Stimulated activated CD8-positive, alpha-beta memory T cell treated with anti-CD3 and anti-CD28 coated beads, Interleukin-2, amount 100 ng/mL, for 48 hours (primary cell): ENCODE data around the gene ASMTL.
"Not testable (repeated sequence)": the region's sequence is repeated elsewhere in the genome, so short reads cannot be mapped to it uniquely, and the experiment has no call there.

Source experiments
- DNase-seq, 2 donors: peaks; one replicate each; pipeline ENCODE4 v3.0.0-alpha.2; 2020; ENCODE audit warnings: low read depth in 2 of 2

The ASMTL gene, protein sequence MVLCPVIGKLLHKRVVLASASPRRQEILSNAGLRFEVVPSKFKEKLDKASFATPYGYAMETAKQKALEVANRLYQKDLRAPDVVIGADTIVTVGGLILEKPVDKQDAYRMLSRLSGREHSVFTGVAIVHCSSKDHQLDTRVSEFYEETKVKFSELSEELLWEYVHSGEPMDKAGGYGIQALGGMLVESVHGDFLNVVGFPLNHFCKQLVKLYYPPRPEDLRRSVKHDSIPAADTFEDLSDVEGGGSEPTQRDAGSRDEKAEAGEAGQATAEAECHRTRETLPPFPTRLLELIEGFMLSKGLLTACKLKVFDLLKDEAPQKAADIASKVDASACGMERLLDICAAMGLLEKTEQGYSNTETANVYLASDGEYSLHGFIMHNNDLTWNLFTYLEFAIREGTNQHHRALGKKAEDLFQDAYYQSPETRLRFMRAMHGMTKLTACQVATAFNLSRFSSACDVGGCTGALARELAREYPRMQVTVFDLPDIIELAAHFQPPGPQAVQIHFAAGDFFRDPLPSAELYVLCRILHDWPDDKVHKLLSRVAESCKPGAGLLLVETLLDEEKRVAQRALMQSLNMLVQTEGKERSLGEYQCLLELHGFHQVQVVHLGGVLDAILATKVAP

DNA sequence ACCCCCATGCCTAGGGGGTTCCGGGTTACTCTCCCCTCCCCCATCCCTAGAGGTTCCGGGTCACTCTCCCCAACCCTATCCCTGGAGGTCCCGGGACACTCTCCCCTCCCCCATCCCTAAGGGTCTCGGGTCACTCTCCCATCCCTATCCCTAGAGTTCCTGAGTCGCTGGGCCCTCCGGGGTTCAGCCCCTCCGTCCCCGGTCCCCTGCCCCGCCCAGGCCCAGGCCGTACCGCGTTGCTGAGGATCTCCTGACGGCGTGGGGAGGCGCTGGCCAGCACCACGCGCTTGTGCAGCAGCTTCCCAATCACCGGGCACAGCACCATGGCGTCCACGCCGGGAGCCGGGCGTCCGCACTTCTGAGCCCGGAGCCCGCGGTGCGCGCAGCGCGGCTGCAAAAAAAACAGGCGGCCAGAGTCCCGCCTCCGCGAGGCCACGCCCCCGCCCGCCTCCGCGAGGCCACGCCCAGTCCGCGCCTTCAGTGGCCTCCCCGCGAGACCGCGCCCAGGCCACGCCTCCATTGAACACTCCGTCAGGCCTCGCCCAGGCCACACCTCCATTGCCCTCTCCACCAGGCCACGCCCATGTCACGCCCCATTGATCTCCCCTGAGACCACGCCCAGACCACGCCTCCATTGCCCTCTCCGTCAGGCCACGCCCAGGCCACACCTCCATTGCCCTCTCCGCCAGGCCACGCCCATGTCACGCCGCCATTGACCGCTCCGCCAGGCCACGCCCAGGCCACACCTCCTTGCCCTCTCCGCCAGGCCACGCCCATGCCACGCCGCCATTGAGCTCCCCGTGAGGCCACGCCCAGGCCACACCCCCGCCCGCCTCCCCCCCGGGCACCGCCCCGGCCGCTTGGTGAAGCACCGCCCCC, at the start of gene ASMTL:
ASMTL (minus strand) TSS at position 394 of the 879 bp plus-strand sequence; CDS start at position 325, 69 bp downstream.
- DNase-seq = peak; percentile 99 to 100

DNA sequence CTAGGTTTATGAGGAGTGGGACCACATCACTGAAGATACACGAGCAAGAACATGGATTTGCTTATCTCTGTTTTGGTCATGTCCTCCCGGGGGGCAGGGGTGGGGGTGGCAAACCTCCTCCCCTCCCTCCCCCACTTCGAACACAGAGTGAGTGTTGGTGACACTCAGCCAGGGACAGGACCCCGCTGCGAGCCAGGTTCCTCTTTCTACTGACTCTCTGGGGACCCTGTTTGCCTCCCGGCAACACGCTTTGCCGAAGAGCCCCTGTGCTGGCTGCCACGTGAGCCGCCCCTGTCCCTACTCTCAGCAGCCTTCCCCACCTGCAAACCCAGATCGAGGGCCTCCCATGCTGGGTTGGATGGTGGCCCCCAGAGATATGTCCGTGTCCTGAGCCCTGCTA, 49.5 kb upstream of the ASMTL start:
- DNase-seq = no peak

DNA sequence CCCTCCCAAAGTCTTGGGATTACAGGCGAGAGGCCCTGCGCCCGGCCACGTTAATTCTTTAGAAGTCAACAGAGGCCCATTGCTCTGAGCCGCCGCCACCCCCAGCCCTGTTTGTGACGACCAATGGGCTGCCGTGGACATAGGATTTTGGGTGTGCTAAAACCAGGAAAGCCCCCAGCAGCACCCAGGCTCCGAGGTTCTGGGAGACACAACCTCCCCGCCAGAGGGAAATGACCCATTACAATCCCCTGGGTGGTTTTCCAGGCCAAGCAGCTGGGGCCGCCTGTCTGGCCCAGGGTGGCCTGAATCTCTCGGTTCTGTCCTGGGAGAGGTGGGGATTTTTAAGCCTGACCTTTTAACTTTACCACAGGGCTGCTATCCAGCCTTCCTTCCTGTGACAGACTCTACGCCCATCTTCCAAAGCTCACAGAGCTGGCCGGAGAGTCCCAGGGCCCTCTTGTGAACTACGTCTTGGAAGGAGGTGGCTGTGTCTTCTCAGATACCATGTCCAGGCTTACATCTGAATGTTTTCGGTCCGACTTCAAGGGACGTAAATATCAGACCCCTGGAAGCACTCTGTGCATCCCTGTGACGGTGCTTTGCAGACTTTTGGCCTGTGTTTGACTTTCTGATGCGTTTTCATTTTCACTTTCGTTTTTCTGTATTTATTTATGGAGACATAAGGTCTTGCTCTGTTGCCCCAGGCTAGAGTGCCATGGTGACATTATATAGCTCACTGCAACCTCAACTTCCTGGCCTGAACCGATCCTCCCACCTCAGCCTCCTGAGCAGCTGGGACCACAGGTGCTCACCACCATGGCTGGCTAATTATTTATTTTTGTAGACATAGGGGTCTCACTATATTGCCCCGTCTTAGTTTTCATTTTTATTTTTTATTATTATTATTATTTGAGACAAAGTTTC, 48.3 kb upstream of the ASMTL start:
- no peak for DNase-seq

DNA sequence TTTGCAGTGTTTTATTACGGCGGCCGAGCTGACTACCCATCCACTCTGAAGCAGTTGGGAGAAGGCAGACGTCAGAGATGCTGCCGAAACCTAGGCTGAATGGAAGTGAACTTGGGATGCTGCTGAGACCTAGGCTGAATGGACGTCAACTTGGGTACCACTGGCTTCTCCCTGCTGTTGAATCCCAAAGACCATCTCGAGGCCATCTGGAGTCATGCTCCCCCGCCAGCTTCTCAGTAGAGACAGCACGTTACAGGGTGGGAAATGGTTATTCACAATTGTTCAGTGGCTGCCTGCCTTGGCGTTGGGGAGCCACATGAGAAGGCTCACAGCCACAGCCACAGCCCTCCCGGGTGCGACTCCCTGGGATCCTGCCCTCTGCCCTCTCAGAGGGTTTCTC, 43.4 kb upstream of the ASMTL start:
- DNase-seq = no peak

DNA sequence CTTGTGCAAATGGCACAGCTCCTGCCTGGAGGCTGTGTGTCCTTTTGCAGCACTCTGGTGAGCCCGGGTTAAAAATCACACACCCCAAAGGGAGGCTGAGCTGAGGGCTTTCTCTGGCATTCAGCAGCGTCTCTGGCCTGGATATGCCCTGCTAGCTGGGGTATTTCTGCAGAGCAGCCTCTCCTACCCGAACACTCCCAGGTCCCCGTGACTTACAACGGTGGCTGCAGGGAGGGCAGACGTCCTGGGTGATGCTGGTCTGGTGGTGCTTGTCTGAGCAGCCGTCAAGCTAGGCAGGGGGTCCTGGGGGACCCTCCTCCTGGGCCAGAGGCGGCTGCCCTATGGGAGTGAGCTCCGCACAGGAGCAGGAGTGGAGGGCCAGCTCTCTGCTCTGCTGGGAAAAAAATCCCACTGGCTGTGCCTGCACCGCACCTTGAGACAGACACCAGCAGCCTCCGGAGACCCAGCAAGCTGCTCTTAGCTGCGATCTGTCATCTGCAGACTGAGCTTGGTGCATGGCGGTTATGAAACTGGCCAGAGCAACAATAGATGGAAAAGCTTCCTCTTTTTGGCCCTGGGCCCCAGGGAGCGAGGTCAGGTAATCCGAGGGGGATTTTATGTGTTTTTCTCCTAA, 41.3 kb upstream of the ASMTL start:
- DNase-seq = no peak

DNA sequence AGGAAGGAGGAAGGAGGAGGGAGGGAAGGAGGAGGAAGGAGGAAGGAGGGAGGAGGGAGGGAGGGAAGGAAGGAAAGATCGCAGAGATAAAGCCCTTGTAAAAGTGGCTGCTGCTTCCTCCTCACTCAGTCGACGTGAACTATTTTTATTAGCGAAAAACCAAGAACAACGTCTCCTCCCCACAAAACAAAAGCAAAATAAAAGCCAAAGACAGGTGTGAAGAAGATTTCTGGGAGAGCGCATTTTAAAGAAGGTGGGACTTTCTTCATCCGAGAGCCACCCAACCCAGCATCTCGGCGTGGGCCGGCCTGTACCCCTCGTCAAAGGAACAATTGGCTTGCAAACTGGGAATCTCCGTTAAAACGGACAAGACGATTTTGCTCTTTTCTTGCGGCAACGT, 40.7 kb upstream of the ASMTL start:
- DNase-seq = no peak

DNA sequence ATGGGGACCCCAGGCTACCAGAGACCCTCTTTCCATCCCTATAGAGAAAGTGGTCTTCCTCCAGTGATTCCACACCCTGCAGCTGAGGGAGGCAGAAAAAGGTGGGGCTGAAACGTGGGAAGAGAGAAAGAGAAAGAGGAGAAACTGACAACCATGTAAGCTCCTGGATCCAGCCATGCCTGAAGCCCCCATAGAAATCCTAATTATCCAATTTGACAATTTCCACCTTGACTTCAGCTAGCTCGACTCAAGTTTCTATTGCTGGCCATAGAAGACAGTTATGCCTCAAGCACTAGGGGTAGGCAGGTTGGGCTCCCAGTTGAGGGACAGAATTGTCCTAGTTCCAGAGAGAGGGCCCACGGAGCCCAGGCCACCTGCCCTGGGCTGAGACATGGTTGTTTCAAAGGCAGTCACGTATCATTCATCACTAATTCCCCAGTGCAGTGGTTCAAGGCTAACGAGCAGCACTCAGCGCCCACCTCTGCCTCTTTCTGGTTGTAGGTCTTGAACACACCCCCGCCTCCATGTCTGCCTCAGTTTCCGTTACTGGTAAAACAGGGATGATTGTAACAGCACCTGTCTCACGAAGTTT, 39.8 kb upstream of the ASMTL start:
- DNase-seq = no peak

DNA sequence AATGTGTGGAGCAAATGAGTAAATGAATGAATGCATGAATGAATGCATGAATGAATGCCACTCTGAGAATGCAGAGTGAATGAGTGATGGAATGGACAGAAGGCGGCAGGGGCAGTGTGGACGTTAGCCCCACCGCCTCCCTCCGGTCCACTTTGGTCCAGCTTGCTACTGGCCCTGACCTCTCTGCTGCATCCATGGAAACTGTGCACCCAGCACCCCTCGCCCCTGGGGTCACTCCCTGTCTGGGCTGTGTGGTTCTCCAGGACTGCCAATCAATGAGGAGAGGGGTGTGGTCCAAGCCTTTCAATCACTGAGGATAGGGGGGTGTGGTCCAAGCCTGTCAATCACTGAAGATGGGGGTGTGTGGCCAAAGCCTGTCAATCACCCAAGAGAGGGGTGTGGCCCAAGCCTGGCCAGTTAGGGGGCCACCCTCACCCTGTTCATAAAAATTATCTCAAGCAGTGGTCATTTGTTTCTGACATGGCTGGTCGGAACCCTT, 39.2 kb upstream of the ASMTL start:
- DNase-seq = peak in 1 of 2 donors; percentile 63

DNA sequence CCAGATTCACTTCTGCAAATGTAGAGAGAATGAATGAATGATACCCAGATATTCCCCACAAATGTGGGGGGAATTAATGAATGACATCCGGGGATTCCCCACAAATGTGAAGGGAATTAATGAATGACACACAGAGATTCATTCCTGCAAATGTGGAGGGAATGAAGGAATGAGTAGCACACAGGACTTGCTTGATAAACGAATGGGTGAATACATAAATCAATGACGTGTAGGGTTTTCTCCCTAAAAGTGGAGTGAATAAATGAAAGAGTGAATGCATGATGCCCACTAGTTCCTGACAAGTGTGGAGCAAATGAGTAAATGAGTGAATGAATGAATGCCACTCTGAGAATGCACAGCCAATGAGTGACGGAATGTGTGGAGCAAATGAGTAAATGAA, 38.5 kb upstream of the ASMTL start:
- DNase-seq = not testable (repeated sequence)

DNA sequence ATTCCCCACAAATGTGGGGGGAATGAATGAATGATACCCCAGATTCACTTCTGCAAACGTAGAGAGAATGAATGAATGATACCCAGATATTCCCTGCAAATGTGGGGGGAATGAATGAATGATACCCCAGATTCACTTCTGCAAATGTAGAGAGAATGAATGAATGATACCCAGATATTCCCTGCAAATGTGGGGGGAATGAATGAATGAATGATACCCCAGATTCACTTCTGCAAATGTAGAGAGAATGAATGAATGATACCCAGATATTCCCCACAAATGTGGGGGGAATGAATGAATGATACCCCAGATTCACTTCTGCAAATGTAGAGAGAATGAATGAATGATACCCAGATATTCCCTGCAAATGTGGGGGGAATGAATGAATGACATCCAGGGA, 38.0 kb upstream of the ASMTL start:
- not testable (repeated sequence) for DNase-seq

DNA sequence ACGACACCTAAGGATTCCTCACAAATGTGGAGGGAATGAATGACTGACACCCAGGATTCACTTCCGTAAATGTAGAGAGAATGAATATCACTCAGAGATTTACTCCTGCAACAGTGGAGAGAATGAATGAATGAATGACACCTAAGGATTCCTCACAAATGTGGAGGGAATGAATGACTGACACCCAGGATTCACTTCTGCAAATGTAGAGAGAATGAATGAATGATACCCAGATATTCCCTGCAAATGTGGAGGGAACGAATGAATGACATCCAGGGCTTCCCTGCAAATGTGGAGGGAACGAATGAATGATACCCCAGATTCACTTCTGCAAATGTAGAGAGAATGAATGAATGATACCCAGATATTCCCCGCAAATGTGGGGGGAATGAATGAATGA, 36.6 kb upstream of the ASMTL start:
- not testable (repeated sequence) for DNase-seq

DNA sequence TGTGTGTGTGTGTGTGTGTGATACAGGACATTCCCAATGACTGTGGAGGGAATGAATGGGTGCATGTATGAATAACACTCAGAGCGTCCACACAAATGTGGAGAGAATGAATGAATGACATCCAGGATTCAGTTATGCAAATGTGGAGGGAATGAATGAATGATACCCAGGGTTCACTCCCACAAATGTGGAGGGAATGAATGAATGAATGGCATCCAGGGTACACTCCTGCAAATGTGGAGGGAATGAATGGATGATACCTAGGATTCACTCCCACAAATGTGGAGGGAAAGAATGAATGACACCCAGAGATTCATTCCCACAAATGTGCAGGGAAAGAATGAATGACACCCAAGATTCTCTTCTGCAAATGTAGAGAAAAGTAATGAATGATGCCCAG, 36.0 kb upstream of the ASMTL start:
- no peak for DNase-seq

DNA sequence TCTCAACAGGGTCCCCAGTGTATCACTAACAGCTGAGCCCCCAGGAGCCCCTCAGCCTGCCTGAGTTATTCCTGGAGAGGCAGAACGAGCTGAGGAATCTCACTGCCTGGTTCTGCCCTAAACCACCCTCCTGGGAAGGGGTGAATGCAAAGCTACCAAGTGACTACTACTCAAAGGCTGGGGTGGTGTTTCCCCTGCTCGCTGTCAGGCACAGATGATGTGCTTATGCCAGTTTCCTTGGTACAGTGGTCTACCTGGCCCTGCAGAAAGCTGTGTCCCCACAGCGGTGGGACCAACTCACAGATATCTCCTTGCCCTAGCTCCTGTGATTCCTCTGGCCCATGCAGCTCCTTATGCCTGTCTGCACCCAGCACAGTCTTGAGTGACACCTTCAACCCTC, 35.4 kb upstream of the ASMTL start:
- no peak for DNase-seq

DNA sequence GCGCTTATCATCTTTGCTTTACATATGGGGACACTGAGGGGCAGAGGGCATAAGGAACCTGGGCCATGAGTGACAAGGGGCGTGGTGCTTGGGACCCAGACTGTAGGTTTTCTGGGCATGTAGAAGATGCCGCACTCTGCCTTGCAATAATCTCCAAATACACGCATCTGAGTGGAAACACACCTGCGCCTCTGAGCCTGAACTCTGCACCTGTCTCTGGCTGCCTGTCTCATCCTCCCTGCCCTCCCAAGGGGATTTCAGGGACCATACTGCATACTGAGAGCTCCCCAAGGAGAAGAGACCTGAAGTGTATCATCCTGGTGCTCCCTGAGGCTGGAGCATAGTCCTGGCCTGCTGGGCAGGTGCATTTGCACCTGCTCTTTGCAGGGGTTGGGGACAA, 34.7 kb upstream of the ASMTL start:
- DNase-seq = no peak

DNA sequence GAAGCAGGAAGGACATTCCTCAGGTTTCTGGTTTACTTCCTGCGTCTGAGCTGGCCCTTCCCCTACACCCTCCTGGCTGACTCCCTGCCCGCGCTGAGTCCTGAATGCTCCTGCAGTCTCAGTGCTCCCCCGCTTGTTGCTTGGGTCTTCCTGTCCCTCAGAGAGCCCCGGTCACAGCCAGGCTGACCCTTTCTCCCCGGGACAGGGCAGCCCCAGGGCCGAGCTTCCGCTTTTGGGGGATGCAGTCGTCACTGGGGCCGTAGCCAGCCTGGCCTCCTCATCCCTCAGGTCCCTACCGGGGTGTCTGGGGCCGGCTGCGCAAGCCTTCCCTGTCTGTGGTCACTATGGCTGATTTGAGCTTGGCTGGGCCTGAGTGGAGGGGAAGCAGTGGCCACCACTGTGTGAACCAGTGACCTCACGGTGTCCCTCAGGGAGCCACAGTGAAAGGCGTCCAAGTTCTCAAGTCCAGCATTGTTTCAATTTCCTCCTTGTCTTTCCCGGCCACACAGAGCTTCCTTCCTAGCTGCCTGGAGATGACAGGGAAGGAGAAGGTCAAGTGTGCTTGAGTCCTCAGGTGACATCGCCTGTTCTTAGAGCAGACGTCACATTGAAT, 34.1 kb upstream of the ASMTL start:
- DNase-seq = no peak

DNA sequence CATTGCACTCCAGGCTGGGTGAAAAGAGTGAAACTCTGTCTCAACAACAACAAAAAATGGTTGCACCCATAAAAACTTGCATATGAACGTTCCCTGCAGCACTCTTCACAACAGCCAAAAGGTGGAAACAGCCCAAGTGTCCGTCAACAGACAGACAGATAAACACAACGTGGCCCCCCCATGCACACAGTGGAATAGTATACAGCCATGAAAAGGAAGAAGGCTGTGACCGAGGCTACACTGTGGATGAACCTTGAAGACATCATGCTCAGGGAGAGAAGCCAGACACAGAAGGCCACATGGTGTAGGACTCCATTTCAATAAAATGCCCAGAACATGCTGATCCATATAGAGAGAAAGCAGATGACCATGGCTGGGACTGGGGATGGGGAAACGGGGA, 33.5 kb upstream of the ASMTL start:
- no peak for DNase-seq

DNA sequence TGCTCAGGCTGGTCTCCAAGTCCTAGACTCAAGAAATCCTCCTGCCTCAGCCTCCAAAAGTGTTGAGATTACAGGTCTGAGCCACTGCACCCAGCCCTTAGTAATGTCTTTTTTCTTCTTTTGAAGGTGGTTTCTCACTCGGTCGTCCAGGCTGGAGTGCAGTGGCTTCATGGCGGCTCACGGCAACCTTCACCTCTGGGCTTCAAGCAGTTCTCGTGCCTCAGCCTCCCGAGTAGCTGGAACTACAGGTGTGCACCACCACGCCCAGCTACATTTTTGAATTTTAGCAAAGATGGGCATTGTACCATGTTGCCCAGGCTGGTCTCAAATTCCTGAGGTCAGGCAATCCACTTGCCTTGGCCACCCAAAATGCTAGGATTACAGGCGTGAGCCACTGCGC, 32.3 kb upstream of the ASMTL start:
- no peak for DNase-seq

DNA sequence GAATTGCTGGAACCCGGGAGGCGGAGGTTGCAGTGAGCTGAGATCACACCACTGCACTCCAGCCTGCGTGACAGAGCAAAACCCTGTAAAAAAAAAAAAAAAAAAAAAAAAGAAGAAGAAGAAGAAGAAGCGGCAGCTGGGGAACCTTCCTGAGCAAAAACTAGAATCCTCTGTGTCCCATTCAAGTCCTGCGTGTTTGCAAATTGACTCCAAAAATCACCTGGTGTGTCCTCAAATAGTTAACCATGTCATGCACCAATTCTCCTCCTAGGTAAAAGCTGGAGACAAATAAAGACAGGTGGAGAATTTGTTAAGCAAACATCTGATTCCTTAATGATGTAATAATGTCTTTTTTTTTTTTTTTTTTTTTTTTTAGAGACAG, 31.9 kb upstream of the ASMTL start:
- DNase-seq = no peak

DNA sequence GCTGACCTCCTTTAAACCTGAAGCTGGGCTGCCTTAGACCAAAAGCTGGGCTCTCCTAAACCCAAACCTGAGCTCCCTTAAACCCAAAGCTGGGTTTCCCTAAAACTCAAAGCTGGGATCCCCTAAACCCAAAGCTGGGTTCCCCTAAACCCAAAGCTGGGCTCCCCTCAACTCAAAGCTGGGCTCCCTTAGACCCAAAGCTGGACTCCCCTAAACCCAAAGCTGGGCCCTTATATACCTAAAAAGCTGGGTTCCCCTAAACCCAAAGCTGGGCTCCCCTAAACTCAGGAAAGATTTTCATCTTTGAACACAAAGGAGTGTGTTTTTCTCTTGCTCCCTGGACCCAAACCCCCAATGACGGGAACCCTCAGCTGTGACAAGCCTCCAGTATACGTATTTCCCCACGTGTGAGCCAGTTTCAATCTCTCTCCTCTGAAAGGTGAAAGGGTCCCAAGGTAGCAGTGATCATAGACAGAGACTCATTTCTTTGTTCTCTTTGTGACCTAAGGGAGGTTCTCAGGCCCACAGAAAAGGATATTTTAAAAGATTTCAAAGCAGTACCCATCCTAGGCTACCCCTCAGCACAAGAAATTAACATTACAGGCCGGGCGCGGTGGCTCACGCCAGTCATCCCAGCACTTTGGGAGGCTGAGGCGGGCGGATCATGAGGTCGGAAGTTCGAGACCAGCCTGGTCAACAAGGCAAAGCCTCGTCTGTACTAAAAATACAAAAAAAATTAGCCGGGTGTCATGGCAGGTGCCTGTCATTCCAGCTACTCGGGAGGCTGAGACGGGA, 31.3 kb upstream of the ASMTL start:
- DNase-seq = no peak
